OCI-LY1 (cell line): Measurements from ENCODE around the gene MAGI2.

Experiments
- H2AFZ ChIP-seq: fragments of 200-600 bp; sonication (generic), shearing (Covaris generic); 2 replicates; pipeline ENCODE4 v1.6.0; 2014; ENCODE audit warnings: antibody characterized with exemption, mild to moderate bottlenecking, low read length
- H3F3A ChIP-seq: fragments of 200-600 bp; sonication (generic), shearing (Covaris generic); 2 replicates; pipeline ENCODE4 v1.6.0; 2014; ENCODE audit warnings: mild to moderate bottlenecking, antibody characterized with exemption, low read length, moderate library complexity; ENCODE audit not compliant: insufficient read depth
- H3K27ac ChIP-seq: fragments of 200-600 bp; sonication (generic); 2 replicates; pipeline ENCODE4 v1.5.1; 2014; ENCODE audit warnings: low read length, mixed run types, mild to moderate bottlenecking, low read depth; ENCODE audit not compliant: poor library complexity, severe bottlenecking
- H3K27me3 ChIP-seq: fragments of 200-600 bp; sonication (generic); 2 replicates; pipeline ENCODE4 v1.6.0; 2014; ENCODE audit warnings: antibody characterized with exemption, mild to moderate bottlenecking, low read length, moderate library complexity; ENCODE audit not compliant: insufficient read depth
- H3K36me3 ChIP-seq: fragments of 200-600 bp; sonication (generic); 2 replicates; pipeline ENCODE4 v1.6.1; 2014; ENCODE audit warnings: mild to moderate bottlenecking, antibody characterized with exemption, low read length, moderate library complexity, mixed read lengths; ENCODE audit not compliant: insufficient read depth
- H3K4me1 ChIP-seq: fragments of 200-600 bp; sonication (generic); 2 replicates; pipeline ENCODE4 v1.5.1; 2014; ENCODE audit warnings: mild to moderate bottlenecking, low read length, moderate library complexity; ENCODE audit not compliant: insufficient read depth, severe bottlenecking
- H3K4me2 ChIP-seq: fragments of 200-600 bp; sonication (generic), shearing (Covaris generic); 2 replicates; pipeline ENCODE4 v1.6.1; 2014; ENCODE audit warnings: low read length
- H3K4me3 ChIP-seq: fragments of 200-600 bp; sonication (generic); 2 replicates; pipeline ENCODE4 v1.5.1; 2014; ENCODE audit warnings: low read length, low read depth, mild to moderate bottlenecking, mixed read lengths; ENCODE audit not compliant: poor library complexity, severe bottlenecking
- H3K79me2 ChIP-seq: fragments of 200-600 bp; shearing (Covaris generic); 2 replicates; pipeline ENCODE4 v1.6.1; 2016; ENCODE audit warnings: mixed run types, low read length, mixed read lengths; ENCODE audit not compliant: insufficient read depth
- H3K9ac ChIP-seq: fragments of 200-600 bp; sonication (generic), shearing (Covaris generic); 2 replicates; pipeline ENCODE4 v1.6.1; 2014; ENCODE audit warnings: mild to moderate bottlenecking, low read length, mixed read lengths
- H3K9me2 ChIP-seq: fragments of 200-600 bp; sonication (generic), shearing (Covaris generic); 2 replicates; pipeline ENCODE4 v1.6.1; 2014; ENCODE audit warnings: low read depth, mild to moderate bottlenecking, low read length, mixed read lengths
- H3K9me3 ChIP-seq: fragments of 200-600 bp; shearing (Covaris generic); 2 replicates; pipeline ENCODE4 v1.6.1; 2014; ENCODE audit warnings: low read length, mixed read lengths
- H4K20me1 ChIP-seq: fragments of 200-600 bp; sonication (generic), shearing (Covaris generic); 2 replicates; pipeline ENCODE4 v1.6.0; 2016; ENCODE audit warnings: mild to moderate bottlenecking, low read length; ENCODE audit not compliant: insufficient read depth
- CTCF ChIP-seq: fragments of 200-600 bp; sonication (generic), shearing (Covaris generic); IDR thresholded peaks from 2 replicates; pipeline ENCODE4 v1.5.1; 2017; ENCODE audit warnings: mild to moderate bottlenecking, antibody characterized with exemption, low read length, moderate library complexity, mixed read lengths
- EZH2 ChIP-seq: fragments of 200-600 bp; sonication (generic), shearing (Covaris generic); IDR thresholded peaks from 2 replicates; pipeline ENCODE4 v1.8.0; 2017; ENCODE audit warnings: borderline replicate concordance, mixed run types, mild to moderate bottlenecking, antibody characterized with exemption, low read length, moderate library complexity, mixed read lengths

The MAGI2 gene

GRCh38 chr7:78355834-78356233 is 1097.6 kb downstream of the MAGI2 start:
- Histone ChIP-seq H3K27ac (no peak overlapping the region), H3F3A (no peaks in the 10 kb centered on the region), H3K4me1 (no peaks in the 10 kb centered on the region), H2AFZ (no peak overlapping the region), H3K4me2 (no peak overlapping the region), H3K9me3 (no peaks in the 10 kb centered on the region), H3K36me3 (no peaks in the 10 kb centered on the region), H3K79me2 (no peaks in the 10 kb centered on the region), H3K9ac (no peak overlapping the region), H4K20me1 (no peaks in the 10 kb centered on the region), H3K9me2 (no peaks in the 10 kb centered on the region), H3K4me3 (no peak overlapping the region), H3K27me3 (no peaks in the 10 kb centered on the region)
- no peak for TF ChIP-seq EZH2
- TF ChIP-seq CTCF: no peak

- Histone ChIP-seq H3K9me3 (no peaks in the 10 kb centered on the region), H3K27me3 (no peaks in the 10 kb centered on the region), H3K9ac (no peak overlapping the region), H3F3A (no peaks in the 10 kb centered on the region), H3K4me1 (no peaks in the 10 kb centered on the region), H4K20me1 (0 out of 2 replicates have a peak, but pooled peaks cover 2% of the 10 kb centered on the region), H3K4me3 (no peak overlapping the region), H3K4me2 (no peak overlapping the region), H2AFZ (no peak overlapping the region), H3K79me2 (no peaks in the 10 kb centered on the region), H3K9me2 (no peaks in the 10 kb centered on the region), H3K36me3 (no peaks in the 10 kb centered on the region), H3K27ac (no peak overlapping the region)
- TF ChIP-seq EZH2: no peak
- TF ChIP-seq CTCF: no peak
Measured at GRCh38 chr7:78350926-78351325, 1102.5 kb downstream of the MAGI2 start.

GRCh38 chr7:78350391-78350790 is 1103.1 kb downstream of the MAGI2 start:
- Histone ChIP-seq H3K4me2 (no peak overlapping the region), H3K4me3 (no peak overlapping the region), H3K9me3 (no peaks in the 10 kb centered on the region), H3K4me1 (no peaks in the 10 kb centered on the region), H4K20me1 (0 out of 2 replicates have a peak, but pooled peaks cover 2% of the 10 kb centered on the region), H3K27ac (no peak overlapping the region), H3F3A (no peaks in the 10 kb centered on the region), H3K9me2 (no peaks in the 10 kb centered on the region), H3K27me3 (no peaks in the 10 kb centered on the region), H3K9ac (no peak overlapping the region), H3K79me2 (no peaks in the 10 kb centered on the region), H3K36me3 (no peaks in the 10 kb centered on the region), H2AFZ (no peak overlapping the region)
- TF ChIP-seq EZH2 (no peak), CTCF (no peak)
